Caco-2 (cell line): ENCODE results near the gene KANSL3. TPM values are rescaled to one million over a fixed set of nuclear protein-coding genes. Genes with fewer than 3 reads are reported as not detected.

Source experiments
- BruUV-seq: library from RNA; stranded (reverse); fragments of 400-500 nt; replicated peaks from 2 replicates; lab custom pipeline; 2021; lab: Mats Ljungman, UMichigan
- CTCF ChIA-PET: fragments of 300-600 bp; sonication (Branson Sonifier 250); formaldehyde crosslinking; loops from one replicate; lab custom pipeline; 2022; ENCODE audit warnings: antibody characterized with exemption; lab: Charles Lee
- POLR2A ChIA-PET: fragments of 300-600 bp; sonication (Branson Sonifier 250); formaldehyde crosslinking; loops from one replicate; lab custom pipeline; 2022; ENCODE audit warnings: antibody characterized with exemption; lab: Charles Lee
- DNase-seq, 2 experiments: peaks; one replicate each; pipeline versions ENCODE4 v3.0.0 to v3.0.0-alpha.2; 2020 to 2022
- H3K27me3 ChIP-seq: replicated peaks from 2 replicates; pipeline ENCODE4 v1.6.0; 2011; ENCODE audit warnings: low read length; ENCODE audit not compliant: control insufficient read depth, insufficient read depth
- H3K36me3 ChIP-seq: 2 replicates; pipeline ENCODE4 v1.5.1; 2011; ENCODE audit warnings: low read length; ENCODE audit not compliant: control insufficient read depth, insufficient read depth
- H3K4me1 ChIP-seq: fragments of 250-450 bp; sonication (Bioruptor Pico); 2 replicates; pipeline ENCODE4 v1.5.1; 2020; ENCODE audit warnings: mild to moderate bottlenecking
- H3K4me3 ChIP-seq: 2 replicates; pipeline ENCODE4 v1.5.1; 2011; ENCODE audit warnings: low read depth, mild to moderate bottlenecking, control low read depth, low read length
- H3K9me3 ChIP-seq: fragments of 250-450 bp; sonication (Bioruptor Pico); 2 replicates; pipeline ENCODE4 v1.5.1; 2020; ENCODE audit warnings: mild to moderate bottlenecking, moderate library complexity
- H3K27ac Mint-ChIP-seq: one replicate; pipeline ENCODE4 v1.8.0; 2022; ENCODE audit warnings: mixed read lengths; ENCODE audit not compliant: unreplicated experiment
- H3K27me3 Mint-ChIP-seq: one replicate; pipeline ENCODE4 v1.8.0; 2022; ENCODE audit warnings: mixed read lengths; ENCODE audit not compliant: insufficient read depth, unreplicated experiment
- H3K36me3 Mint-ChIP-seq: one replicate; pipeline ENCODE4 v1.8.0; 2022; ENCODE audit warnings: mild to moderate bottlenecking, mixed read lengths; ENCODE audit not compliant: insufficient read depth, unreplicated experiment
- H3K4me1 Mint-ChIP-seq: one replicate; pipeline ENCODE4 v1.8.0; 2022; ENCODE audit warnings: low read depth, mixed read lengths; ENCODE audit not compliant: unreplicated experiment
- H3K4me3 Mint-ChIP-seq: one replicate; pipeline ENCODE4 v1.8.0; 2022; ENCODE audit warnings: mild to moderate bottlenecking, moderate library complexity, mixed read lengths; ENCODE audit not compliant: unreplicated experiment
- H3K9me3 Mint-ChIP-seq: one replicate; pipeline ENCODE4 v1.8.0; 2022; ENCODE audit warnings: mixed read lengths; ENCODE audit not compliant: unreplicated experiment
- intact Hi-C: fragments of 100-400 bp; cut with micrococcal nuclease; formaldehyde crosslinking; loops from one replicate; pipeline ENCODE4 v1.10.0; 2022; ENCODE audit not compliant: unreplicated experiment
- total RNA-seq: library from RNA; stranded (reverse); gene quantifications from 2 replicates; pipeline ENCODE4 v1.2.3, GENCODE V29; 2022
- TF ChIP-seq, protein P1 (sequence below), 2 experiments: fragments of 200-600 bp in 1 of 2; IDR thresholded peaks; 1 replicate in 1 of 2; 2 replicates in 1 of 2; pipeline versions ENCODE4 v1.5.1 to v1.8.0; 2011 to 2022; ENCODE audit warnings: antibody characterized with exemption in 1 of 2, control low read depth in 1 of 2, inconsistent platforms in 1 of 2, low read depth in 1 of 2, low read length in 1 of 2, mild to moderate bottlenecking in 1 of 2, moderate library complexity in 1 of 2; ENCODE audit not compliant: insufficient read depth in 1 of 2, severe bottlenecking in 1 of 2, unreplicated experiment in 1 of 2

Gene KANSL3
- total RNA-seq, 1 experiment from 2014 or later, result 48.6 TPM

DNA sequence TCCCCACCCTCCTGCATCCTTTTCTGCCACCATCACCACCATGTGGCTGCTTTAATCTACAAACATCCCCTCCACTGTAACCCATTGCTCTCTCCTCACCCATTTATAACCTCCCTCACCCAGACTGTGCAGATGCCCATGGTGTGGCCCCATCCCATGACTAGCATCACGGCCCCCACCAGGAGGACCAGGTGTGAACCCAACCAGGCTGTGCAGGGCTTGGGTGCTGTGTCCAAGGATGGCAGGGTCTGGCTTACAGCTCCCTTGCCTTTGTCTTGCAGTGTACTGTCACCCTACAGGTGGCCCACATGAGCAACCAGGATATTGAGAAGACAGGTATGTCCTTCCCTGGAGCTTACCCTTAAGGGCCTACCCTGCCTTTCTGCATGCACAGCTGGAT is 11.2 kb upstream of the KANSL3 start:
- CTCF ChIA-PET, result no interaction called here

DNA sequence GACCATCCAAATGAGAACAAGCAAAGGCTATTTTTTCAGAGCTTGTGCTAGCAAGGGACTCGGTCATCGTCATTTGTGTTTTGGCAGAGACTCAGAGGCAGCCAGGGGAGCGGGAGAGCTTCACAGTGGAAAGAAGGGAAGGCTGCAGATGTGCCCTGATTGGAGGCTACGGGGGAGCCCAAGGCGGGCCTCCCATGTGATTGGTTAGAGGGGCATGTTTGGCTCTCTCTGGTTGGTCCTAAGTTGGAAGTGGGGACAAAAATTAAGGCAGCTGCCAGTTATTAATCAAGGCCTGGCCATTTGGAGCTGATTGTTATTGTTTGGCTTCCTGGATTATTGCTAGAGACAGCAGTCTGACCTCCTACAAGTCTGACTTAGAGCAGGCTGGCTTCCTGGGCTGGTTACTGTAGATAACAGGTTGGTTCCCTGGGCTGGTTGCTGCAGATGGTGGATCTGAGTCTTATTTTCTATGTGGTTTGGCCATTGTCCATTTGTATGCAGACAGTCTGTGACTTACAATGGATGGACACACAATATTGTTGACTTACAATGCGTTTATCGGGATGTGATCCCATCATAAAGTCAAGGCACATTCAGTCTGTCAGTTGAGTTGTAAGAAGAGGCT is 10.3 kb upstream of the KANSL3 start:
- no peaks in the 10 kb centered on the region for H3K4me1 ChIP-seq
- no peak for DNase-seq
- CTCF ChIA-PET, result interaction anchor here (1.0 kb wide), 1 partner anchor 100 kb away, joined by 3 read pairs; no protein-coding TSS in a partner anchor
- TF ChIP-seq, protein P1, sequence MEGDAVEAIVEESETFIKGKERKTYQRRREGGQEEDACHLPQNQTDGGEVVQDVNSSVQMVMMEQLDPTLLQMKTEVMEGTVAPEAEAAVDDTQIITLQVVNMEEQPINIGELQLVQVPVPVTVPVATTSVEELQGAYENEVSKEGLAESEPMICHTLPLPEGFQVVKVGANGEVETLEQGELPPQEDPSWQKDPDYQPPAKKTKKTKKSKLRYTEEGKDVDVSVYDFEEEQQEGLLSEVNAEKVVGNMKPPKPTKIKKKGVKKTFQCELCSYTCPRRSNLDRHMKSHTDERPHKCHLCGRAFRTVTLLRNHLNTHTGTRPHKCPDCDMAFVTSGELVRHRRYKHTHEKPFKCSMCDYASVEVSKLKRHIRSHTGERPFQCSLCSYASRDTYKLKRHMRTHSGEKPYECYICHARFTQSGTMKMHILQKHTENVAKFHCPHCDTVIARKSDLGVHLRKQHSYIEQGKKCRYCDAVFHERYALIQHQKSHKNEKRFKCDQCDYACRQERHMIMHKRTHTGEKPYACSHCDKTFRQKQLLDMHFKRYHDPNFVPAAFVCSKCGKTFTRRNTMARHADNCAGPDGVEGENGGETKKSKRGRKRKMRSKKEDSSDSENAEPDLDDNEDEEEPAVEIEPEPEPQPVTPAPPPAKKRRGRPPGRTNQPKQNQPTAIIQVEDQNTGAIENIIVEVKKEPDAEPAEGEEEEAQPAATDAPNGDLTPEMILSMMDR (IDR thresholded peaks at IDR 0.05; ENCODE audit: insufficient read depth in 1 of 2, low read depth in 1 of 2, low read length in 1 of 2, severe bottlenecking in 1 of 2, unreplicated experiment in 1 of 2), result no peak
- no peaks in the 10 kb centered on the region for H3K4me1 Mint-ChIP-seq
- H3K36me3 Mint-ChIP-seq, result no peaks in the 10 kb centered on the region
- H3K9me3 Mint-ChIP-seq, result no peaks in the 10 kb centered on the region
- no TSS peak for BruUV-seq
- POLR2A ChIA-PET, result no interaction called here
- H3K27me3 Mint-ChIP-seq, result peaks cover 3% of the 10 kb centered on the region
- no peaks in the 10 kb centered on the region for H3K27me3 ChIP-seq
- H3K4me3 ChIP-seq, result no peak overlapping the region
- no peaks in the 10 kb centered on the region for H3K9me3 ChIP-seq
- no peak overlapping the region for H3K4me3 Mint-ChIP-seq
- intact Hi-C loops, result no loop called here
- H3K27ac Mint-ChIP-seq, result no peak overlapping the region
- no peaks in the 10 kb centered on the region for H3K36me3 ChIP-seq

More for the DNA sequence above, 11.2 kb upstream of the KANSL3 start:
- Histone ChIP-seq H3K36me3 (no peaks in the 10 kb centered on the region), H3K9me3 (no peaks in the 10 kb centered on the region), H3K4me1 (no peaks in the 10 kb centered on the region), H3K4me3 (no peak overlapping the region), H3K27me3 (no peaks in the 10 kb centered on the region)
- intact Hi-C loops, result no loop called here
- Mint-ChIP-seq H3K36me3 (no peaks in the 10 kb centered on the region), H3K9me3 (no peaks in the 10 kb centered on the region), H3K27me3 (peaks cover 3% of the 10 kb centered on the region), H3K4me3 (no peak overlapping the region), H3K27ac (no peak overlapping the region), H3K4me1 (no peaks in the 10 kb centered on the region)
- POLR2A ChIA-PET, result no interaction called here
- TF ChIP-seq, protein P1 (IDR thresholded peaks at IDR 0.05; ENCODE audit: insufficient read depth in 1 of 2, low read depth in 1 of 2, low read length in 1 of 2, severe bottlenecking in 1 of 2, unreplicated experiment in 1 of 2), result no peak
- BruUV-seq, result no TSS peak
- no peak for DNase-seq

DNA sequence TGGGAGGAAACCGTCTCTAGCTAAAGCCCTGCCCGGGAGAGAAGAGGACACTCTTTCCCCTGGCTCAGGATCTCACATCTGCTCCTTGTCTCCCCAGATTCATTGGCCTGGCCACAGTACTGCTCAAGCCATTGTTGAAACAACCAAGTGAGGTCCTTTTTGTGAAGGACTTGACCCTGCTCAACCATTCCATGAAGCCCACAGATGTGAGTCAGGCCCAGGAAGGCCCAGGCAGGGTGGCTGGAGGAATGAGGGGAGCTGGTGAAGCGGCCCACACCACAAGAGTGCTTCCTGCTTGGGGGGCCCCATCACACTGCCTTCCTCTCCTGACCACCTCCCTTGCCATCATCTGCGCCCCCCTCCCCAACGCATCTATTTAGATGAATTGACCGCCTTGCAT is 9.6 kb upstream of the KANSL3 start:
- Mint-ChIP-seq H3K27ac (no peak overlapping the region), H3K4me3 (no peak overlapping the region), H3K4me1 (no peaks in the 10 kb centered on the region), H3K36me3 (no peaks in the 10 kb centered on the region), H3K9me3 (no peaks in the 10 kb centered on the region), H3K27me3 (peaks cover 3% of the 10 kb centered on the region)
- Histone ChIP-seq H3K27me3 (no peaks in the 10 kb centered on the region), H3K36me3 (no peaks in the 10 kb centered on the region), H3K4me1 (no peaks in the 10 kb centered on the region), H3K9me3 (no peaks in the 10 kb centered on the region), H3K4me3 (no peak overlapping the region)
- TF ChIP-seq, protein P1 (IDR thresholded peaks at IDR 0.05; ENCODE audit: insufficient read depth in 1 of 2, low read depth in 1 of 2, low read length in 1 of 2, severe bottlenecking in 1 of 2, unreplicated experiment in 1 of 2), result no peak
- POLR2A ChIA-PET, result no interaction called here
- DNase-seq, result no peak
- no TSS peak for BruUV-seq
- intact Hi-C loops, result no loop called here
- CTCF ChIA-PET, result interaction anchor here (1.0 kb wide), 1 partner anchor 100 kb away, joined by 3 read pairs; no protein-coding TSS in a partner anchor
